Prostate gland (tissue), 2 donors: ENCODE measurements around the gene OLFML1.

Source experiments
- POLR2A ChIP-seq: fragments of 450-650 bp; IDR thresholded peaks from one replicate; pipeline ENCODE4 v1.6.1; 2016; ENCODE audit warnings: antibody characterized with exemption, mild to moderate bottlenecking
- POLR2AphosphoS5 ChIP-seq: sonication (generic); formaldehyde crosslinking; IDR thresholded peaks from one replicate; pipeline ENCODE4 v1.6.1; 2017; ENCODE audit warnings: antibody characterized with exemption
- TF ChIP-seq, protein P1 (sequence below), 4 experiments: fragments of 200-600 bp in 2 of 4; fragments of 450-650 bp in 2 of 4; sonication (generic) in 2 of 4; IDR thresholded peaks; 1 replicate in 3 of 4; 2 replicates in 1 of 4; pipeline ENCODE4 v1.5.1; 2016 to 2019; ENCODE audit warnings: antibody characterized with exemption in 4 of 4, mild to moderate bottlenecking in 2 of 4, moderate library complexity in 2 of 4

DNA sequence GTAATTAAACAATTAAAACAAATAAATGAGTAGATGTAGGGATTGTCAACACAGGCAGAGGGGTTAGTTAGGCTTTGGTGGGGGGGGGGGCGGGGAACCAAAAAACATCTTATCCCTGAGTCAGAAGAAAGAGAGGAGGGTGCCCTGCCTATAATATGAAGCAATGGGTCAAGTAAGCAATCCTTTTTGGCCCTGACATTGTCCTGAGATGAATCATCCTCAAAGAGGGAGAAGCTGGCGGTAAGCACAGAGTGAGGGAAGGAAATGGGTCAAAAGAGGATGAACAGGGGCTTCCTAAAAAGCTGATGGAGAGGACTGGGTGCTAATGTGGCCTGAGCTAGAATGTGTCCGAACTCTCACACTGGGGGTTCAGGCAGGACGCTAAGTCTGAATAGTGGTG, 4.7 kb downstream of the OLFML1 start:
- TF ChIP-seq, protein P1, sequence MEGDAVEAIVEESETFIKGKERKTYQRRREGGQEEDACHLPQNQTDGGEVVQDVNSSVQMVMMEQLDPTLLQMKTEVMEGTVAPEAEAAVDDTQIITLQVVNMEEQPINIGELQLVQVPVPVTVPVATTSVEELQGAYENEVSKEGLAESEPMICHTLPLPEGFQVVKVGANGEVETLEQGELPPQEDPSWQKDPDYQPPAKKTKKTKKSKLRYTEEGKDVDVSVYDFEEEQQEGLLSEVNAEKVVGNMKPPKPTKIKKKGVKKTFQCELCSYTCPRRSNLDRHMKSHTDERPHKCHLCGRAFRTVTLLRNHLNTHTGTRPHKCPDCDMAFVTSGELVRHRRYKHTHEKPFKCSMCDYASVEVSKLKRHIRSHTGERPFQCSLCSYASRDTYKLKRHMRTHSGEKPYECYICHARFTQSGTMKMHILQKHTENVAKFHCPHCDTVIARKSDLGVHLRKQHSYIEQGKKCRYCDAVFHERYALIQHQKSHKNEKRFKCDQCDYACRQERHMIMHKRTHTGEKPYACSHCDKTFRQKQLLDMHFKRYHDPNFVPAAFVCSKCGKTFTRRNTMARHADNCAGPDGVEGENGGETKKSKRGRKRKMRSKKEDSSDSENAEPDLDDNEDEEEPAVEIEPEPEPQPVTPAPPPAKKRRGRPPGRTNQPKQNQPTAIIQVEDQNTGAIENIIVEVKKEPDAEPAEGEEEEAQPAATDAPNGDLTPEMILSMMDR (IDR thresholded peaks at IDR 0.05): no peak
- TF ChIP-seq POLR2AphosphoS5 (no peak), POLR2A (no peak)
